CD4-positive, CD25-positive, alpha-beta regulatory T cell (primary cell): Measurements from ENCODE around the gene SRSF10. TPM values are rescaled to one million over a fixed set of nuclear protein-coding genes. Genes with fewer than 3 reads are reported as not detected.
"Not testable (repeated sequence)": the region's sequence is repeated elsewhere in the genome, so short reads cannot be mapped to it uniquely, and the experiment has no call there.

Experiments used
- ATAC-seq, 2 donors: fragments of 150-1000 bp; cut with Tn5 transposase; one replicate each; pipeline ENCODE4 v1.10.0; 2021; ENCODE audit warnings: low read depth in 2 of 2, moderate number of reproducible peaks in 2 of 2, moderate library complexity in 1 of 2
- DNase-seq, 3 donors: peaks; one replicate each; pipeline versions ENCODE4 v3.0.0 to v3.0.0-alpha.2; 2012 to 2022; ENCODE audit warnings: mixed read lengths in 1 of 3
- H3K27ac ChIP-seq: one replicate; pipeline ENCODE4 v1.7.0; 2013; ENCODE audit warnings: mild to moderate bottlenecking, low read length; ENCODE audit not compliant: insufficient read depth, poor library complexity, severe bottlenecking
- H3K27me3 ChIP-seq: one replicate; pipeline ENCODE4 v1.7.0; 2013; ENCODE audit warnings: low read length; ENCODE audit not compliant: control insufficient read depth, insufficient read depth
- H3K36me3 ChIP-seq: one replicate; pipeline ENCODE4 v1.7.0; 2013; ENCODE audit warnings: mild to moderate bottlenecking, low read length, moderate library complexity; ENCODE audit not compliant: control insufficient read depth, insufficient read depth
- H3K4me1 ChIP-seq: 2 replicates; pipeline ENCODE4 v1.7.0; 2013; ENCODE audit warnings: mild to moderate bottlenecking, low read length; ENCODE audit not compliant: insufficient read depth, control insufficient read depth, poor library complexity, severe bottlenecking
- H3K4me3 ChIP-seq: one replicate; pipeline ENCODE4 v1.7.0; 2013; ENCODE audit warnings: low read depth, mild to moderate bottlenecking, low read length, moderate library complexity
- H3K9me3 ChIP-seq, 2 experiments: 1 replicate in 1 of 2; 2 replicates in 1 of 2; pipeline ENCODE4 v1.7.0; 2013; ENCODE audit warnings: low read length in 2 of 2, mild to moderate bottlenecking in 1 of 2, moderate library complexity in 1 of 2; ENCODE audit not compliant: control insufficient read depth in 2 of 2
- H3K27ac Mint-ChIP-seq, 3 donors: one replicate each; pipeline ENCODE4 v1.8.0; 2020 to 2022; ENCODE audit warnings: mild to moderate bottlenecking in 3 of 3, mixed read lengths in 3 of 3, moderate library complexity in 2 of 3
- H3K27me3 Mint-ChIP-seq: one replicate; pipeline ENCODE4 v1.8.0; 2022; ENCODE audit warnings: mild to moderate bottlenecking, mixed read lengths
- H3K36me3 Mint-ChIP-seq: one replicate; pipeline ENCODE4 v1.8.0; 2020; ENCODE audit warnings: mixed read lengths
- H3K4me1 Mint-ChIP-seq, 4 donors: one replicate each; pipeline ENCODE4 v1.8.0; 2020 to 2022; ENCODE audit warnings: mixed read lengths in 4 of 4, mild to moderate bottlenecking in 1 of 4
- H3K4me3 Mint-ChIP-seq, 4 donors: one replicate each; pipeline ENCODE4 v1.8.0; 2020 to 2022; ENCODE audit warnings: mild to moderate bottlenecking in 4 of 4, mixed read lengths in 4 of 4, moderate library complexity in 3 of 4
- H3K9me3 Mint-ChIP-seq, 7 donors: one replicate each; pipeline ENCODE4 v1.8.0; 2020 to 2022; ENCODE audit warnings: mixed read lengths in 7 of 7, mild to moderate bottlenecking in 3 of 7, moderate library complexity in 2 of 7
- polyA plus RNA-seq, 4 donors: library from polyadenylated mRNA; unstranded; fragments of 300-500 nt; fragmentation: Illumina TruSeq; gene quantifications; one replicate each; pipeline ENCODE4 v1.2.3, GENCODE V29; 2021
- total RNA-seq: library from RNA; stranded (reverse); gene quantifications from one replicate; pipeline ENCODE4 v1.2.3, GENCODE V29; 2022

Gene SRSF10
- total and polyA plus RNA-seq, 5 donors from 2014 or later: 127 to 220 (median 150) TPM

DNA sequence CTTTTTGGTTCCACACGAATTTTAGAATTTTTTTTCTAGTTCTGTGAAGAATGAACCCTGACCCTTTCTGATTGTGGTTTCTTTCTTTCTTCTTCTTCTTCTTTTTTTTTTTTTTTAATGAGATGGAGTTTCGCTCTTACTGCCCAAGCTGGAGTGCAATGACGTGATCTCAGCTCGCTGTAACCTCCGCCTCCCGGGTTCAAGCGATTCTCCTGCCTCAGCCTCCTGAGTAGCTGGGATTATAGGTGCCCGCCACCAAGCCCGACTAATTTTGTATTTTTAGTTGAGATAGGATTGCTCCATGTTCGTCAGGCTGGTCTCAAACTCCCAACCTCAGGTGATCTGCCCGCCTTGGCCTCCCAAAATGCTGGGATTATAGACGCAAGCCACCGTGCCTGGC, 11.9 kb upstream of the SRSF10 start:
- DNase-seq, H3K4me1 ChIP-seq, H3K27me3 Mint-ChIP-seq, H3K9me3 ChIP-seq, H3K36me3 Mint-ChIP-seq, H3K4me1 Mint-ChIP-seq, H3K36me3 ChIP-seq, H3K27ac ChIP-seq, ATAC-seq, H3K9me3 Mint-ChIP-seq, H3K27ac Mint-ChIP-seq, H3K27me3 ChIP-seq, H3K4me3 Mint-ChIP-seq, H3K4me3 ChIP-seq: not testable (repeated sequence)

DNA sequence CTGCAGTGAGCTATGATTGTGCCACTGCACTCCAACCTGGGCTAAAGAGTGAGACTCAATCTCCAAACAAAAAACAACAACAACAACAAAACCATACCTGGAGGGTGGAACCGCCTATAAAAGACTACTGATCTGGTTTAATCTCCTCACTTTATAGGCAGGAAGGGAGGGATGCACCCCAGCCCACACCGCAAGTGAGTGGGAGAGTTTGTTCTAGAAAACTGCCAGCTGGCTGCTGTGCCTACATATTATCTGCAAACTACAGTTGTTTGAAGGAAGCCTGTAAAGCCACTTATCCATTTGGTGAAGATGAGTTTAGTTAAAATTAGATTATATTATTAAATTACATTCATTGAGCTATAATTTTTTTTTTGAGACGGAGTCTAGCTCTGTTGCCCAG, 9.1 kb upstream of the SRSF10 start:
- no peaks in the 10 kb centered on the region for H3K9me3 ChIP-seq
- H3K27me3 ChIP-seq: no peaks in the 10 kb centered on the region
- no peak overlapping the region for H3K4me3 Mint-ChIP-seq
- H3K27me3 Mint-ChIP-seq: peaks cover 8% of the 10 kb centered on the region
- no peak for ATAC-seq
- H3K36me3 Mint-ChIP-seq: no peaks in the 10 kb centered on the region
- H3K9me3 Mint-ChIP-seq: no peaks in the 10 kb centered on the region
- no peak overlapping the region for H3K27ac Mint-ChIP-seq
- no peak overlapping the region for H3K4me3 ChIP-seq
- peaks cover 0 to 5% (median 4%) of the 10 kb centered on the region in 4 donors for H3K4me1 Mint-ChIP-seq
- no peaks in the 10 kb centered on the region for H3K4me1 ChIP-seq
- DNase-seq: no peak
- H3K36me3 ChIP-seq: no peaks in the 10 kb centered on the region
- no peak overlapping the region for H3K27ac ChIP-seq

DNA sequence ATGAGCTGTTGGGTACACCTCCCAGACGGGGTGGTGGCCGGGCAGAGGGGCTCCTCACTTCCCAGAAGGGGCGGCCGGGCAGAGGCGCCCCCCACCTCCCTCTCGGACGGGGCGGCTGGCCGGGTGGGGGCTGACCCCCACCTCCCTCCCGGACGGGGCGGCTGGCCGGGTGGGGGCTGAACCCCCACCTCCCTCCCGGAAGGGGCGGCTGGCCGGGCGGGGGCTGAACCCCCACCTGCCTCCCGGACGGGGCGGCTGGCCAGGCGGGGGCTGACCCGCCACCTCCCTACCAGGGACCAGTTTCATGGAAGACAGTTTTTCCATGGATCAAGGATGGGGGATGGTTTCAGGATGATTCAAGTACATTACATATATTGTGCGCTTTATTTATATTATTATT, 6.9 kb upstream of the SRSF10 start:
- not testable (repeated sequence) for H3K4me1 Mint-ChIP-seq, H3K36me3 ChIP-seq, H3K4me3 Mint-ChIP-seq, H3K27me3 ChIP-seq, H3K9me3 ChIP-seq, H3K9me3 Mint-ChIP-seq, ATAC-seq, H3K36me3 Mint-ChIP-seq, H3K4me3 ChIP-seq, H3K27me3 Mint-ChIP-seq, DNase-seq, H3K27ac ChIP-seq, H3K27ac Mint-ChIP-seq, H3K4me1 ChIP-seq

DNA sequence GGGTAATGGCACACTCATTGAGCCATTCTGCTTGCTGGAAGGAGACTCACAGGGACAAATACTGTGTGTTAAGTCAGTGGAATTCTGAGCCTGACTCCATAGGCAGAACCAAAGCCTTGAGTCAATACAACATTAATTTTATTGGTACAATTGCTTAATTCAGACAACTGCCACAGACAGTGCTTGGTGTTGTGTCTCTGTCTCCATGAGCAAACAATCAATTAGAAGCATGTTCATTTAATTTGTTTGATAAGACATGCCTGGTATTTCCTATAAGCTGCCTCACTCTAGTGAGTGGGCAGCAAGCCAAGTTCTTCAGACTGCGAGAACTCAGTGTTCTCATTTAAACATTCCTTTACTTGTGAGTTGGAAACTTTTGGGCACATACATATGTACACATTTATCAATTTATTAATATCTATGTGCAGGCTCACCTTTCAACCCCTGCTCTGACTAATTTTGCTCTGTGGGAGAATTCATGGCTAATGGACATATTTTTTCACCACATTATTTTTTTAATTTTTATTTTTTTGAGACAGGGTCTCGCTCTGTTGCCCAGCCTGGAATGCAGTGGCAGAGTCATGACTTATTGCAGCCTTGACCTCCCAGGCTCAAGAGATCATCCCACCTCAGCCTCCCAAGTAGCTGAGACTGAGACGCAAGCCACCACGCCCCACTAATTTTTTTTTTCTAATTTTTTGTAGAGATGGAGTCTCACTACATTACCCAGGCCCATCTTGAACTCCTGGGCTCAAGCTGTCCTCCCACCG, 4.5 kb upstream of the SRSF10 start:
- H3K4me1 ChIP-seq: peaks cover 8% of the 10 kb centered on the region
- no peaks in the 10 kb centered on the region for H3K36me3 ChIP-seq
- no peak overlapping the region for H3K4me3 ChIP-seq
- Mint-ChIP-seq H3K4me3 (peak overlapping the region in 1 of 4 donors; percentile 41), H3K4me1 (peaks cover 3 to 16% (median 9%) of the 10 kb centered on the region in 4 donors), H3K36me3 (no peaks in the 10 kb centered on the region), H3K27me3 (peaks cover 4% of the 10 kb centered on the region), H3K9me3 (no peaks in the 10 kb centered on the region), H3K27ac (no peak overlapping the region)
- no peak for ATAC-seq
- H3K27me3 ChIP-seq: no peaks in the 10 kb centered on the region
- DNase-seq: no peak
- H3K27ac ChIP-seq: no peak overlapping the region
- no peaks in the 10 kb centered on the region for H3K9me3 ChIP-seq

DNA sequence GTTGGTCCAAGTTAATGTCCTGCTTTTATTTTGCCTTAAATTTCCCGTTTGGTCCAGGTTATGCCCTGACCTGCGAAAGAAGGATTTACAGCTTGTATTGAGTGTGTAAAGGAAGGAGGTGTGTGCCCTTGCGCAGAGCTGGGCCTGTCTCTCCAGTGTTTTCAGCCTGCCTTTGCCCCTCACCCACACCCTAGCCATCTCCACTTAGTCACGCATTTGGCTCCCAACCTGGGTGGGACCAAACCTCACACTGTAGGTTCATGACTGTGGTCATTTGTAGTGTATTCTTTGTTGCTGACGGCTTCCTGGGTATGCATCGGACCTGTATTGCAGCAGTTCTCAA, 572 bp upstream of the SRSF10 start:
- peak overlapping the region; percentile 92 for H3K4me3 ChIP-seq
- peak overlapping the region; percentile 98 for H3K27ac ChIP-seq
- H3K27me3 ChIP-seq: no peaks in the 10 kb centered on the region
- ATAC-seq (peak in 1 of 2 donors; percentile 8), DNase-seq (peak in 1 of 3 donors; percentile 65)
- no peaks in the 10 kb centered on the region for H3K9me3 Mint-ChIP-seq
- H3K27ac Mint-ChIP-seq: peak overlapping the region; percentile 96 to 99 (median 98)
- H3K4me3 Mint-ChIP-seq: peak overlapping the region; percentile 93 to 96 (median 94)
- no peaks in the 10 kb centered on the region for H3K9me3 ChIP-seq
- no peaks in the 10 kb centered on the region for H3K36me3 Mint-ChIP-seq
- H3K36me3 ChIP-seq: peaks cover 8% of the 10 kb centered on the region
- H3K4me1 Mint-ChIP-seq: peaks cover 32 to 49% (median 38%) of the 10 kb centered on the region in 4 donors
- H3K4me1 ChIP-seq: peaks cover 47% of the 10 kb centered on the region
- H3K27me3 Mint-ChIP-seq: peaks cover 4% of the 10 kb centered on the region

DNA sequence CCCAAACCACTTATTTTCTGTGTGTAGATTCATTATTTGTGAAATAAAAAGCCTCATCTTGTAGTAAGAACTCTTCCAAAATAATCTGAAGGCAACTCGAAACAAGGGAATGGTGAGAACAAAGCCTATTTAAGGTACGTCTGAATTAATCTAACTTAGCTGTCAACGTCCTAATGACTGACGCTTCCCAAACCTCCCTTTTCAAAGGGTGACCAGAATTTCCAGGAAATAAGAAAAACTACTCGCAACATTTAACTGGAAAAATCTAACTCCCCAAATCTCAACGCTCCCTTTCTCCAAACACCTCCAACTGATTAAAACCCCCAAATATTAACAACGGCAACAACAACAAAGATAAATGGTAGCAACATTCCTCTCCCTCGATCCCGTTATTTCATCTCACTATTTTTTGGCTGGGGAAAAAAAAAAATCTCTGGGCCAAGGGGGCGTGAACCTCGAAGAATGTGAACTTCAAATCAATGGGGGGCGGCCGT, 693 bp downstream of the SRSF10 start:
- H3K4me3 Mint-ChIP-seq: peak overlapping the region; percentile 94 to 98 (median 96)
- peaks cover 51% of the 10 kb centered on the region for H3K4me1 ChIP-seq
- ATAC-seq: no peak
- peaks cover 36 to 59% (median 44%) of the 10 kb centered on the region in 4 donors for H3K4me1 Mint-ChIP-seq
- H3K36me3 Mint-ChIP-seq: peaks cover 4% of the 10 kb centered on the region
- peak overlapping the region; percentile 98 for H3K27ac ChIP-seq
- peak overlapping the region; percentile 92 for H3K4me3 ChIP-seq
- peak overlapping the region; percentile 80 to 96 (median 96) for H3K27ac Mint-ChIP-seq
- no peaks in the 10 kb centered on the region for H3K9me3 ChIP-seq
- H3K27me3 ChIP-seq: no peaks in the 10 kb centered on the region
- no peak for DNase-seq
- H3K27me3 Mint-ChIP-seq: peaks cover 4% of the 10 kb centered on the region
- peaks cover 20% of the 10 kb centered on the region for H3K36me3 ChIP-seq
- H3K9me3 Mint-ChIP-seq: no peaks in the 10 kb centered on the region

DNA sequence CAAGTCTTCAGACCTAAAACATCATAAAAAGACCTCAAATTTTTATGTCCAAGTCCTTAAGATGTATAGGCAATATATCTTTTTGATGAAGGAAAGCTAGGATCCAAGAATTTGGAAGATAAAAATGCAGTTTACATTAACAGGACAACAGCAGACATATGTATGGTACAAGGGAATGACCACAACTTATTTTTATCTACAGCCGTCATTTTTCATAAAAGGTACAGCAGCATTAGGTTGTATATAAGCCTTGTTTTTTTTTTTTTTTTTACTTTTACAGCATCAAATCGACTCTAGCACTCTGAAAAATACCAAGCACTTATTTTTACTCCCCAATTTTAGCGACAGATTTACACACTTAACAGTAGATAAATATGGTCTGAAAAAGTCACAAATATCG, 1.3 kb downstream of the SRSF10 start:
- Histone ChIP-seq H3K4me3 (peak overlapping the region; percentile 92), H3K36me3 (peaks cover 26% of the 10 kb centered on the region), H3K27ac (peak overlapping the region; percentile 98), H3K9me3 (no peaks in the 10 kb centered on the region), H3K27me3 (no peaks in the 10 kb centered on the region), H3K4me1 (peaks cover 54% of the 10 kb centered on the region)
- H3K27me3 Mint-ChIP-seq: peaks cover 4% of the 10 kb centered on the region
- DNase-seq (no peak), ATAC-seq (no peak)
- no peaks in the 10 kb centered on the region for H3K9me3 Mint-ChIP-seq
- H3K27ac Mint-ChIP-seq: peak overlapping the region; percentile 80 to 96 (median 96)
- H3K4me1 Mint-ChIP-seq: peaks cover 36 to 66% (median 47%) of the 10 kb centered on the region in 4 donors
- H3K36me3 Mint-ChIP-seq: peaks cover 8% of the 10 kb centered on the region
- peak overlapping the region; percentile 94 to 98 (median 96) for H3K4me3 Mint-ChIP-seq

DNA sequence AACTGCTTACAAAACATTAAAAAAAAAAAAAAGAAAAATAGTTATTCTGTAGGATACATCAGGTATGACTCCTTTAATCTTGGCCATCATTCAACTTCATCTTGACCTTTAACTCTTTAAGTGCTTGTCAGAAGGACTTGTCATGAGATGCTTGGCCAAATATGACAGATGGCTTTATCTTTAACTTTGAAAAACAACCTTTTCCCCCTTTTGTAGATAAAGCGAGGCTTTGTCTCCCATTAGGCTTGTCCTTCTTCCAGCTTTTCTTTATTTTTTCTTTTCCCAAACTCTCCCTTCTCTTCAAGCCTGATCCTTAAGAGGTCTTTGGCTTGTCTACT, 2.3 kb downstream of the SRSF10 start:
- Mint-ChIP-seq H3K4me3 (peak overlapping the region; percentile 94 to 98 (median 96)), H3K4me1 (peaks cover 36 to 70% (median 51%) of the 10 kb centered on the region in 4 donors), H3K27ac (peak overlapping the region; percentile 3 to 96 (median 96)), H3K9me3 (no peaks in the 10 kb centered on the region), H3K36me3 (peaks cover 11% of the 10 kb centered on the region), H3K27me3 (peaks cover 4% of the 10 kb centered on the region)
- Histone ChIP-seq H3K27ac (peak overlapping the region; percentile 62), H3K27me3 (no peaks in the 10 kb centered on the region), H3K4me3 (peak overlapping the region; percentile 92), H3K36me3 (peaks cover 34% of the 10 kb centered on the region), H3K9me3 (no peaks in the 10 kb centered on the region), H3K4me1 (peaks cover 54% of the 10 kb centered on the region)
- no peak for ATAC-seq
- DNase-seq: no peak
